HG02885 (cell line): ENCODE results near the gene SIX6.
"Not testable (repeated sequence)": the region's sequence is repeated elsewhere in the genome, so short reads cannot be mapped to it uniquely, and the experiment has no call there.

Experiments
- ATAC-seq: cut with Tn5 transposase; IDR thresholded peaks from one replicate; pipeline ENCODE4 v1.9.1; 2021; ENCODE audit warnings: mild to moderate bottlenecking; ENCODE audit not compliant: unreplicated experiment, poor library complexity

The SIX6 gene

GRCh38 chr14:60508707-60509437 is at the start of gene SIX6:
SIX6 (plus strand) TSS chr14:60509146; CDS start chr14:60509399, 253 bp downstream.
- ATAC-seq: no peak

GRCh38 chr14:60480248-60480647 is 28.7 kb upstream of the SIX6 start:
- ATAC-seq: not testable (repeated sequence)

- ATAC-seq: no peak
Measured at GRCh38 chr14:60482743-60483142, 26.2 kb upstream of the SIX6 start.

- no peak for ATAC-seq
Measured at GRCh38 chr14:60485057-60485597, 23.8 kb upstream of the SIX6 start.

GRCh38 chr14:60485598-60486251 is 23.2 kb upstream of the SIX6 start, which contains the start of gene C14orf39:
C14orf39 (minus strand) TSS chr14:60486063; CDS start chr14:60485078, 985 bp downstream.
- no peak for ATAC-seq

- ATAC-seq: no peak
Measured at GRCh38 chr14:60487211-60487610, 21.7 kb upstream of the SIX6 start.

- ATAC-seq: no peak
Measured at GRCh38 chr14:60488175-60488574, 20.8 kb upstream of the SIX6 start.

GRCh38 chr14:60490270-60490669 is 18.7 kb upstream of the SIX6 start:
- no peak for ATAC-seq

GRCh38 chr14:60495946-60496345 is 13.0 kb upstream of the SIX6 start:
- no peak for ATAC-seq

- ATAC-seq: no peak
Measured at GRCh38 chr14:60502541-60502940, 6.4 kb upstream of the SIX6 start.

- no peak for ATAC-seq
Measured at GRCh38 chr14:60505448-60505847, 3.5 kb upstream of the SIX6 start.

- ATAC-seq: no peak
Measured at GRCh38 chr14:60506010-60506409, 2.9 kb upstream of the SIX6 start.

- ATAC-seq: no peak
Measured at GRCh38 chr14:60506462-60506984, 2.4 kb upstream of the SIX6 start.

GRCh38 chr14:60506985-60507829 is 1.7 kb upstream of the SIX6 start:
- no peak for ATAC-seq

- ATAC-seq: no peak
Measured at GRCh38 chr14:60508363-60508706, 611 bp upstream of the SIX6 start.

GRCh38 chr14:60509438-60510253 is 700 bp downstream of the SIX6 start:
- no peak for ATAC-seq

- ATAC-seq: no peak
Measured at GRCh38 chr14:60510254-60510950, 1.5 kb downstream of the SIX6 start.

GRCh38 chr14:60510951-60511599 is 2.1 kb downstream of the SIX6 start:
- no peak for ATAC-seq

GRCh38 chr14:60512126-60512525 is 3.2 kb downstream of the SIX6 start:
- ATAC-seq: no peak
